ENCODE data around the gene MMP20. TPM values are rescaled to one million over a fixed set of nuclear protein-coding genes. Genes with fewer than 3 reads are reported as not detected.

MMP20 gene
- polyA plus RNA-seq, 1 of the 3 experiments (the other 2 are of a cell fraction): not detected

GRCh38 chr11:102577723-102578122 lies 47.4 kb downstream of the MMP20 start:
- Histone ChIP-seq H3K4me3 (ENCODE audit: low read depth in 2 of 2, low read length in 1 of 2) (no peak overlapping the region), H3K4me1 (ENCODE audit: control insufficient read depth in 1 of 2, insufficient read depth in 2 of 2, low read depth in 1 of 2, low read length in 1 of 2) (peaks cover 0 to 8% of the 10 kb centered on the region in 2 experiments; a peak in 1 of 4 replicates), H3K27ac (ENCODE audit: low read depth in 2 of 2, low read length in 1 of 2) (no peak overlapping the region), H3K79me2 (ENCODE audit: insufficient read depth) (no peaks in the 10 kb centered on the region), H3K27me3 (ENCODE audit: insufficient read depth) (no peaks in the 10 kb centered on the region), H3K36me3 (replicated peaks in 1 of 2; ENCODE audit: control insufficient read depth in 1 of 2, insufficient read depth in 2 of 2, low read length in 1 of 2) (no peaks in the 10 kb centered on the region), H3F3A (replicated peaks; ENCODE audit: insufficient read depth) (no peaks in the 10 kb centered on the region), H3K9me2 (no peaks in the 10 kb centered on the region), H4K20me1 (ENCODE audit: insufficient read depth) (no peaks in the 10 kb centered on the region), H3K9ac (no peak overlapping the region), H3K9me3 (no peaks in the 10 kb centered on the region), H2AFZ (ENCODE audit: low read depth) (no peak overlapping the region), H3K4me2 (no peak overlapping the region)
- POLR2A ChIA-PET: interaction anchor here (0.7 kb wide), 1 partner anchor 159 kb away, joined by 3 read pairs; no protein-coding TSS in a partner anchor
- TF ChIP-seq GABPA (IDR thresholded peaks at IDR 0.05; ENCODE audit: low read depth) (no peak), YY1 (IDR thresholded peaks at IDR 0.05; ENCODE audit: low read depth) (no peak), NFIC (IDR thresholded peaks at IDR 0.05; ENCODE audit: borderline replicate concordance) (no peak), RCOR1 (IDR thresholded peaks at IDR 0.05; ENCODE audit: low read length) (no peak)
- 46% methylated on average over 2 of the region's 2 CpGs for WGBS (ENCODE audit: low lambda C conversion rate)
- CTCF ChIA-PET: interaction anchor here (1.3 kb wide), 1 partner anchor 15 kb away, joined by 4 read pairs; no protein-coding TSS in a partner anchor
- no peak for DNase-seq

GRCh38 chr11:102577182-102577581 lies 48.0 kb downstream of the MMP20 start:
- ChIA-PET CTCF (no interaction called here), POLR2A (no interaction called here)
- DNase-seq: no peak
- H3K36me3 ChIP-seq (replicated peaks in 1 of 2; ENCODE audit: control insufficient read depth in 1 of 2, insufficient read depth in 2 of 2, low read length in 1 of 2): no peaks in the 10 kb centered on the region
- H3K27me3 ChIP-seq (ENCODE audit: insufficient read depth): no peaks in the 10 kb centered on the region
- no peak overlapping the region for H3K27ac ChIP-seq (ENCODE audit: low read depth in 2 of 2, low read length in 1 of 2)
- H3K4me1 ChIP-seq (ENCODE audit: control insufficient read depth in 1 of 2, insufficient read depth in 2 of 2, low read depth in 1 of 2, low read length in 1 of 2): peaks cover 0 to 8% of the 10 kb centered on the region in 2 experiments; a peak in 1 of 4 replicates
- no peaks in the 10 kb centered on the region for H3K79me2 ChIP-seq (ENCODE audit: insufficient read depth)
- no peaks in the 10 kb centered on the region for H3K9me3 ChIP-seq
- H3K9ac ChIP-seq: no peak overlapping the region
- no peak overlapping the region for H2AFZ ChIP-seq (ENCODE audit: low read depth)
- H3F3A ChIP-seq (replicated peaks; ENCODE audit: insufficient read depth): no peaks in the 10 kb centered on the region
- no peak overlapping the region for H3K4me2 ChIP-seq
- H4K20me1 ChIP-seq (ENCODE audit: insufficient read depth): no peaks in the 10 kb centered on the region
- no peak overlapping the region for H3K4me3 ChIP-seq (ENCODE audit: low read depth in 2 of 2, low read length in 1 of 2)
- TF ChIP-seq TEAD4 (IDR thresholded peaks at IDR 0.05; ENCODE audit: borderline replicate concordance, insufficient read depth) (no peak), USF1 (IDR thresholded peaks at IDR 0.05; ENCODE audit: borderline replicate concordance, low read depth) (no peak), PBX3 (IDR thresholded peaks at IDR 0.05) (no peak), EP300 (IDR thresholded peaks at IDR 0.05; ENCODE audit: borderline replicate concordance in 1 of 2, low read depth in 1 of 2, low read length in 1 of 2) (no peak), MEF2A (IDR thresholded peaks at IDR 0.05; ENCODE audit: borderline replicate concordance, low read depth) (no peak), JUND (IDR thresholded peaks at IDR 0.05) (no peak), TAF1 (IDR thresholded peaks at IDR 0.05; ENCODE audit: borderline replicate concordance, low read depth, low read length) (no peak), RFX5 (IDR thresholded peaks at IDR 0.05; ENCODE audit: low read length) (no peak), IRF3 (IDR thresholded peaks at IDR 0.05; ENCODE audit: low read depth, low read length) (no peak), MAX (IDR thresholded peaks at IDR 0.05; ENCODE audit: low read depth) (no peak), NFIC (IDR thresholded peaks at IDR 0.05; ENCODE audit: borderline replicate concordance) (no peak), SMC3 (IDR thresholded peaks at IDR 0.05; ENCODE audit: low read depth, low read length) (no peak), FOXM1 (IDR thresholded peaks at IDR 0.05; ENCODE audit: low read depth) (no peak), RCOR1 (IDR thresholded peaks at IDR 0.05; ENCODE audit: low read length) (no peak), CTCF (IDR thresholded peaks at IDR 0.05) (no peak), EZH2phosphoT487 (IDR thresholded peaks at IDR 0.05; ENCODE audit: borderline replicate concordance, low read depth) (no peak), FOSL2 (IDR thresholded peaks at IDR 0.05; ENCODE audit: borderline replicate concordance, low read depth) (no peak), ZBTB33 (IDR thresholded peaks at IDR 0.05; ENCODE audit: borderline replicate concordance, low read depth) (no peak), RXRA (IDR thresholded peaks at IDR 0.05; ENCODE audit: borderline replicate concordance, low read depth) (no peak)
- H3K9me2 ChIP-seq: no peaks in the 10 kb centered on the region

Data from SK-N-SH (cell line).